Lower leg skin (tissue), 4 donors: ENCODE results near the gene ASB17. TPM values are rescaled to one million over a fixed set of nuclear protein-coding genes. Genes with fewer than 3 reads are reported as not detected.

Source experiments
- DNase-seq, 2 donors: peaks; one replicate each; pipeline ENCODE4 v3.0.0-alpha.2; 2019; ENCODE audit warnings: low spot score in 2 of 2
- H3K4me3 ChIP-seq: fragments of 200-600 bp; sonication (generic); 2 replicates; pipeline ENCODE4 v1.5.1; 2017; ENCODE audit warnings: mild to moderate bottlenecking, low read depth; ENCODE audit not compliant: poor library complexity, severe bottlenecking
- CTCF ChIP-seq, 3 donors: fragments of 450-650 bp; IDR thresholded peaks; one replicate each; pipeline ENCODE4 v1.5.1; 2016; ENCODE audit warnings: antibody characterized with exemption in 3 of 3, mild to moderate bottlenecking in 3 of 3, moderate library complexity in 2 of 3
- POLR2A ChIP-seq, 2 donors: fragments of 450-650 bp; IDR thresholded peaks; one replicate each; pipeline ENCODE4 v1.6.1; 2016 to 2017; ENCODE audit warnings: antibody characterized with exemption in 2 of 2, mild to moderate bottlenecking in 1 of 2, moderate library complexity in 1 of 2
- WGBS, 2 donors: methylation state at CpG; one replicate each; pipeline ENCODE4 v1.1.5; 2018; 5-methylcytosine and 5-hydroxymethylcytosine counted together
- intact Hi-C: fragments of 100-400 bp; cut with DNase I; formaldehyde crosslinking; loops from one replicate; pipeline ENCODE4 v1.15.0; 2023; ENCODE audit warnings: low total_unique reads
- total RNA-seq, 4 donors: library from RNA; depleted of rRNA; stranded (reverse); fragments of >200 nt; gene quantifications; one replicate each; pipeline ENCODE4 v1.1.0, GENCODE V29; 2016

Gene ASB17
- total RNA-seq, 4 donors from 2014 or later = not detected

DNA sequence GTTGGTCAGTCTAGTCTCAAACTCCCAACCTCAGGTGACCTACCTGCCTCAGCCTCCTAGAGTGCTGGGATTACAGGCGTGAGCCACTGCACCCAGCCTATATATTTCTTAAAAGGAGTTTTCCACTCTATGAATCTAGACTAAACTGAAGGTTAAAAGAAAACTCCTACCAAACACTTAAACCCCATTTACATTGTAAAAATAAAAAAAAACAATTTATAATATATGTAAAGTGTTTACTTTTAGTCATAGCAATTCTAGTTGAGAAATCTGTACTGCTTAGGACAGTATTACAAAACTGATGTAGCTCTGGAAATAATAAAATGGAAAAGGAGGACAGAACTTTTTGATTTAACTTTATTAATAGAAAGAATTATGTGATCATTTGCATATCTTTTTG lies 9.5 kb downstream of the ASB17 start:
- TF ChIP-seq CTCF (IDR thresholded peaks at IDR 0.05) = no peak
- no peak for TF ChIP-seq POLR2A (IDR thresholded peaks at IDR 0.05)
- 93 to 96% methylated on average over 1 of the region's 1 CpG for WGBS, 2 donors
- H3K4me3 ChIP-seq = no peak overlapping the region
- intact Hi-C loops = no loop called here
- no peak for DNase-seq

DNA sequence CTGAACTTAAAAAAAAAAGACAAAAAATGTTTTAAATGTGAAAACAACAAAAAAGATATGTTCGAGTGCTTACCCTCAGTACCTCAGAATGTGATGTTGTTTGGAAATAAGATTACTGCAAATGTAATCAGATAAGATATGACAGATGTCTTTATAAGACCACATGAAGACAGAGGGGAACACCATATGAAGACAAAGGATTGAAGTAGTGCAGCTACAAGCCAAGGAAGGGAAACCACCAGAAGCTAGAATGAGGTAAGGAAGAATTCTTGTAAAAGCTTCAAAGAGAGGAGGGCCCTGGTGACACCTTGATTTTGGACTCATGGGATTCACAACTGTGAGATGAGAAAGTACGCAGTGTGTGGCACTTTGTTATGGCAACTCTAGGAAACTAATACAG lies 15.4 kb downstream of the ASB17 start:
- WGBS, 2 donors = 72 to 84% methylated on average over 2 of the region's 2 CpGs
- H3K4me3 ChIP-seq = no peak overlapping the region
- intact Hi-C loops = no loop called here
- TF ChIP-seq POLR2A (IDR thresholded peaks at IDR 0.05) (no peak), CTCF (IDR thresholded peaks at IDR 0.05) (no peak)
- no peak for DNase-seq

DNA sequence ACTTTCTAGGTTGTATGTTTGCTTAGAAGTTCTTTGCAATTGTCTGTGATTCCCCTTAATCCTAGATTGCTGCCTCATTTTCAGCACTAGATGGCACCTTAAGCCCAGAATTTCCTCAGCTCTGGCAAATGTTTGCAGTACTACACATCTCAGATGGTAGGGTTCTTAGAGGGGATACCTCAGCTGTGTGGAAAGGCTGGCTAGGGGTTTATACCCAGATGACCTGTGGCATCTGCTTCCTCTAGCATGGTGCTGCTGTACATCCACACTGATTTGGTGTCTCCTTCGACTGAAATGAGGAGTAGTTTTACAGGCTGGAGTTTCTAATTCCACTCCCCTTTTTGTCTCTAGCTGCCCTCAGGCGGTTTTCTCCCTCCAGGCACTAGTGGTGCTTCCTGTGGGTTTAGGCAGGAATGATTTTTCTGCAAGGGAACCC lies 23.5 kb downstream of the ASB17 start:
- intact Hi-C loops = no loop called here
- TF ChIP-seq POLR2A (IDR thresholded peaks at IDR 0.05) = no peak
- no peak for TF ChIP-seq CTCF (IDR thresholded peaks at IDR 0.05)
- no peak for DNase-seq
- 23 to 43% methylated on average over 2 of the region's 2 CpGs for WGBS, 2 donors
- no peak overlapping the region for H3K4me3 ChIP-seq

- no peak for TF ChIP-seq POLR2A (IDR thresholded peaks at IDR 0.05)
- no peak for TF ChIP-seq CTCF (IDR thresholded peaks at IDR 0.05)
- no peak overlapping the region for H3K4me3 ChIP-seq
- 29% methylated on average over 1 of the region's 1 CpG for WGBS, 2 donors
- intact Hi-C loops = no loop called here
- no peak for DNase-seq
Measured at GRCh38 chr1:75901371-75901770, 30.8 kb downstream of the ASB17 start.

DNA sequence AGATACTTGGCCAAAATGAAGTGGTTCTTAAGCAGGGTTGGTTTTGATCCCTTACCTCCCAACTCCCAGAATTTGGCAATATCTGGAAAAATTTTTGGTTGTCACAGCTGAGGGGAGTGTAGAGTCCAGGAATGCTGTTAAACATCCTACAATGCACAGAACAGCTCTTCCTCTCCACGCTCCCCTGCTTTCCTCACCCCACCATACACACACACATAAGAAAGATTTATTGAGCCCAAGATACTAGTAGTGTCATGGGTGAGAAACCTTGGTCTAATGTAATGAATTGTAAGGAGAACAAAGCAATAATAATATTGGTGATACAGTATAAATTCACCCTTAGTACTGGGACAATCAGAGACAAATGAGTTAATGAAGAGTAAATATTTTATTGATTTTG lies 47.8 kb downstream of the ASB17 start:
- no peak overlapping the region for H3K4me3 ChIP-seq
- TF ChIP-seq POLR2A (IDR thresholded peaks at IDR 0.05) (no peak), CTCF (IDR thresholded peaks at IDR 0.05) (no peak)
- intact Hi-C loops = no loop called here
- WGBS, 2 donors = 58 to 82% methylated on average over 1 of the region's 1 CpG
- no peak for DNase-seq

DNA sequence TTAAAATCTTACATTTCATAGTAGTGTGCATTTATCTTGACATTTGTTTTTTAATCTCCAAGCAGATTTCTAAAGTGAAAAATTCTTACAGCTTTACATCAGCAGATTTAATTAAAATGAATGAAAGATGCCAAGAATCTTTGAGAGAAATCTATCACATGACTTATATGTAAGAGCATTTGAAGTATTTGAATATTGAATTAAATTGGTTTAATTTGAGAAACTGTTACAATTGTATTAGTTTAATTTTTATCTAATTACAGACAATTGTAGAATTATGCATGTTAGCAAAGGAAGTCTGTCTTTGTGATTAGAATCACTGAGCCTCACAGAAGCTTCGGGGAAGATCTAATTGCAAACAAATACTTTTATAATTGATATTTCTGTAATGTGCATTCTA lies 52.2 kb downstream of the ASB17 start:
- no peak overlapping the region for H3K4me3 ChIP-seq
- no peak for DNase-seq
- WGBS, 2 donors = 75 to 84% methylated on average over 1 of the region's 1 CpG
- intact Hi-C loops = no loop called here
- TF ChIP-seq CTCF (IDR thresholded peaks at IDR 0.05) = no peak
- no peak for TF ChIP-seq POLR2A (IDR thresholded peaks at IDR 0.05)
